Natural killer cell (primary cell): ENCODE measurements around the gene BCAS3. TPM values are rescaled to one million over a fixed set of nuclear protein-coding genes. Genes with fewer than 3 reads are reported as not detected.

Experiments used
- ATAC-seq, 3 donors: fragments of 150-1000 bp in 2 of 3; fragments of 200-7000 bp in 1 of 3; cut with Tn5 transposase; 1 replicate in 1 of 3; 2 replicates in 2 of 3; pipeline ENCODE4 v1.10.0; 2021; ENCODE audit warnings: mild to moderate bottlenecking in 2 of 3, moderate library complexity in 2 of 3
- DNase-seq, 2 donors: peaks; one replicate each; pipeline versions ENCODE4 v3.0.0 to v3.0.0-alpha.2; 2013 to 2021; ENCODE audit warnings: mixed read lengths in 1 of 2
- H3K27ac ChIP-seq: one replicate; pipeline ENCODE4 v1.5.1; 2013; ENCODE audit warnings: mild to moderate bottlenecking, low read length
- H3K27me3 ChIP-seq: one replicate; pipeline ENCODE4 v1.6.1; 2013; ENCODE audit warnings: low read length; ENCODE audit not compliant: control insufficient read depth, insufficient read depth
- H3K36me3 ChIP-seq: one replicate; pipeline ENCODE4 v1.6.1; 2013; ENCODE audit warnings: low read length; ENCODE audit not compliant: control insufficient read depth, insufficient read depth
- H3K4me1 ChIP-seq: one replicate; pipeline ENCODE4 v1.6.1; 2013; ENCODE audit warnings: low read length; ENCODE audit not compliant: control insufficient read depth, insufficient read depth
- H3K4me3 ChIP-seq: one replicate; pipeline ENCODE4 v1.5.1; 2013; ENCODE audit warnings: low read length
- H3K9me3 ChIP-seq: one replicate; pipeline ENCODE4 v1.6.1; 2013; ENCODE audit warnings: low read length; ENCODE audit not compliant: control insufficient read depth, insufficient read depth
- H3K27ac Mint-ChIP-seq, 2 donors: one replicate each; pipeline ENCODE4 v1.8.0; 2022; ENCODE audit warnings: mild to moderate bottlenecking in 2 of 2, mixed read lengths in 2 of 2, moderate library complexity in 1 of 2
- H3K27me3 Mint-ChIP-seq, 2 donors: one replicate each; pipeline ENCODE4 v1.8.0; 2022; ENCODE audit warnings: low read depth in 2 of 2, mixed read lengths in 2 of 2
- H3K36me3 Mint-ChIP-seq: one replicate; pipeline ENCODE4 v1.8.0; 2022; ENCODE audit warnings: mixed read lengths
- H3K4me1 Mint-ChIP-seq, 2 donors: one replicate each; pipeline ENCODE4 v1.8.0; 2022; ENCODE audit warnings: mixed read lengths in 2 of 2
- H3K4me3 Mint-ChIP-seq: one replicate; pipeline ENCODE4 v1.8.0; 2022; ENCODE audit warnings: mild to moderate bottlenecking, moderate library complexity, mixed read lengths
- H3K9me3 Mint-ChIP-seq, 2 donors: one replicate each; pipeline ENCODE4 v1.8.0; 2022; ENCODE audit warnings: mixed read lengths in 2 of 2
- CTCF ChIP-seq: fragments of 200-600 bp; IDR thresholded peaks from one replicate; pipeline ENCODE4 v1.8.0; 2022; ENCODE audit warnings: antibody characterized with exemption
- WGBS: methylation state at CpG from one replicate; pipeline ENCODE4 v1.1.7; 2013; ENCODE audit warnings: missing lambda C conversion rate; ENCODE audit not compliant: insufficient coverage; 5-methylcytosine and 5-hydroxymethylcytosine counted together
- intact Hi-C: fragments of 100-400 bp; cut with micrococcal nuclease; formaldehyde crosslinking; loops from one replicate; pipeline ENCODE4 v1.14.2; 2022
- total RNA-seq, 4 donors: library from RNA; stranded (reverse); fragments of 120-200 nt in 1 of 4; gene quantifications; one replicate each; pipeline versions ENCODE4 v1.2.3 to v1.2.4, GENCODE V29; 2013 to 2022

BCAS3 gene
- total RNA-seq, 3 donors from 2014 or later (not counting 1 experiment from before 2014, with no cell fraction given): 60.5 to 87.8 (median 72.0) TPM

GRCh38 chr17:61330174-61331150, 652.8 kb downstream of the BCAS3 start:
- no peak for TF ChIP-seq CTCF
- H3K9me3 Mint-ChIP-seq: no peaks in the 10 kb centered on the region
- ATAC-seq (no peak), DNase-seq (no peak)
- no peaks in the 10 kb centered on the region for H3K27me3 Mint-ChIP-seq
- H3K4me1 ChIP-seq: no peaks in the 10 kb centered on the region
- no peaks in the 10 kb centered on the region for H3K36me3 Mint-ChIP-seq
- H3K27ac ChIP-seq: no peak overlapping the region
- 90% methylated on average over 10 of the region's 11 CpGs for WGBS
- H3K9me3 ChIP-seq: no peaks in the 10 kb centered on the region
- H3K4me3 Mint-ChIP-seq: no peak overlapping the region
- no peak overlapping the region for H3K27ac Mint-ChIP-seq
- no peaks in the 10 kb centered on the region for H3K36me3 ChIP-seq
- H3K4me1 Mint-ChIP-seq: no peaks in the 10 kb centered on the region
- intact Hi-C loops: no loop called here
- no peak overlapping the region for H3K4me3 ChIP-seq
- H3K27me3 ChIP-seq: no peaks in the 10 kb centered on the region

GRCh38 chr17:61331178-61331577, 653.5 kb downstream of the BCAS3 start:
- Mint-ChIP-seq H3K27me3 (no peaks in the 10 kb centered on the region), H3K36me3 (no peaks in the 10 kb centered on the region), H3K9me3 (no peaks in the 10 kb centered on the region), H3K27ac (no peak overlapping the region), H3K4me1 (no peaks in the 10 kb centered on the region), H3K4me3 (no peak overlapping the region)
- no peak overlapping the region for H3K4me3 ChIP-seq
- H3K4me1 ChIP-seq: no peaks in the 10 kb centered on the region
- no peak for TF ChIP-seq CTCF
- H3K27ac ChIP-seq: no peak overlapping the region
- no peaks in the 10 kb centered on the region for H3K9me3 ChIP-seq
- no peaks in the 10 kb centered on the region for H3K27me3 ChIP-seq
- DNase-seq (no peak), ATAC-seq (no peak)
- WGBS: 83% methylated on average over 2 of the region's 2 CpGs
- H3K36me3 ChIP-seq: no peaks in the 10 kb centered on the region
- intact Hi-C loops: no loop called here

GRCh38 chr17:61331886-61332285, 654.2 kb downstream of the BCAS3 start:
- H3K9me3 ChIP-seq: no peaks in the 10 kb centered on the region
- DNase-seq (no peak), ATAC-seq (no peak)
- intact Hi-C loops: no loop called here
- no peak overlapping the region for H3K4me3 ChIP-seq
- Mint-ChIP-seq H3K36me3 (no peaks in the 10 kb centered on the region), H3K27me3 (no peaks in the 10 kb centered on the region), H3K27ac (no peak overlapping the region), H3K4me3 (no peak overlapping the region), H3K4me1 (no peaks in the 10 kb centered on the region), H3K9me3 (no peaks in the 10 kb centered on the region)
- WGBS: 96% methylated on average over 9 of the region's 9 CpGs
- H3K4me1 ChIP-seq: no peaks in the 10 kb centered on the region
- no peak overlapping the region for H3K27ac ChIP-seq
- TF ChIP-seq CTCF: no peak
- no peaks in the 10 kb centered on the region for H3K27me3 ChIP-seq
- no peaks in the 10 kb centered on the region for H3K36me3 ChIP-seq
